Measurements from ENCODE around the gene CST4. TPM values are rescaled to one million over a fixed set of nuclear protein-coding genes. Genes with fewer than 3 reads are reported as not detected.

The CST4 gene
- polyA plus RNA-seq, 2 donors = not detected

GRCh38 chr20:23679133-23680092 lies 9.4 kb downstream of the CST4 start:
- no peak overlapping the region for H3K4me3 ChIP-seq (ENCODE audit: low read depth in 1 of 2, low read length in 2 of 2)
- H3K27ac ChIP-seq (ENCODE audit: low read depth in 2 of 2, low read length in 1 of 2) = peak overlapping the region in 1 of 2 donors; percentile 10
- H3K9me3 ChIP-seq (ENCODE audit: control insufficient read depth in 2 of 2, insufficient read depth in 1 of 2, low read depth in 1 of 2, low read length in 1 of 2) = peaks cover 0 to 2% of the 10 kb centered on the region in 2 donors
- WGBS, 2 donors = 64 to 69% methylated on average over 7 of the region's 7 CpGs
- H3K4me1 ChIP-seq (ENCODE audit: control insufficient read depth in 2 of 2, insufficient read depth in 2 of 2, low read length in 1 of 2) = no peaks in the 10 kb centered on the region
- H3K27me3 ChIP-seq (ENCODE audit: control insufficient read depth in 1 of 2, insufficient read depth in 2 of 2, low read length in 2 of 2) = no peaks in the 10 kb centered on the region
- H3K36me3 ChIP-seq (ENCODE audit: control insufficient read depth in 2 of 2, insufficient read depth in 2 of 2, low read length in 1 of 2) = no peaks in the 10 kb centered on the region

GRCh38 chr20:23673209-23673608 lies 15.6 kb downstream of the CST4 start:
- no peak overlapping the region for H3K27ac ChIP-seq (ENCODE audit: low read depth in 2 of 2, low read length in 1 of 2)
- H3K9me3 ChIP-seq (ENCODE audit: control insufficient read depth in 2 of 2, insufficient read depth in 1 of 2, low read depth in 1 of 2, low read length in 1 of 2) = peaks cover 2% of the 10 kb centered on the region in 2 donors
- no peaks in the 10 kb centered on the region for H3K4me1 ChIP-seq (ENCODE audit: control insufficient read depth in 2 of 2, insufficient read depth in 2 of 2, low read length in 1 of 2)
- no peaks in the 10 kb centered on the region for H3K36me3 ChIP-seq (ENCODE audit: control insufficient read depth in 2 of 2, insufficient read depth in 2 of 2, low read length in 1 of 2)
- H3K4me3 ChIP-seq (ENCODE audit: low read depth in 1 of 2, low read length in 2 of 2) = no peak overlapping the region
- WGBS, 2 donors = 70 to 73% methylated on average over 1 of the region's 1 CpG
- H3K27me3 ChIP-seq (ENCODE audit: control insufficient read depth in 1 of 2, insufficient read depth in 2 of 2, low read length in 2 of 2) = no peaks in the 10 kb centered on the region

GRCh38 chr20:23672158-23672557 lies 16.7 kb downstream of the CST4 start:
- no peaks in the 10 kb centered on the region for H3K4me1 ChIP-seq (ENCODE audit: control insufficient read depth in 2 of 2, insufficient read depth in 2 of 2, low read length in 1 of 2)
- WGBS, 2 donors = 94 to 95% methylated on average over 1 of the region's 1 CpG
- H3K27me3 ChIP-seq (ENCODE audit: control insufficient read depth in 1 of 2, insufficient read depth in 2 of 2, low read length in 2 of 2) = no peaks in the 10 kb centered on the region
- no peak overlapping the region for H3K27ac ChIP-seq (ENCODE audit: low read depth in 2 of 2, low read length in 1 of 2)
- H3K4me3 ChIP-seq (ENCODE audit: low read depth in 1 of 2, low read length in 2 of 2) = no peak overlapping the region
- H3K36me3 ChIP-seq (ENCODE audit: control insufficient read depth in 2 of 2, insufficient read depth in 2 of 2, low read length in 1 of 2) = no peaks in the 10 kb centered on the region
- peaks cover 2% of the 10 kb centered on the region in 2 donors for H3K9me3 ChIP-seq (ENCODE audit: control insufficient read depth in 2 of 2, insufficient read depth in 1 of 2, low read depth in 1 of 2, low read length in 1 of 2)

GRCh38 chr20:23671479-23671878 lies 17.4 kb downstream of the CST4 start:
- Histone ChIP-seq H3K27me3 (ENCODE audit: control insufficient read depth in 1 of 2, insufficient read depth in 2 of 2, low read length in 2 of 2) (no peaks in the 10 kb centered on the region), H3K4me3 (ENCODE audit: low read depth in 1 of 2, low read length in 2 of 2) (no peak overlapping the region), H3K36me3 (ENCODE audit: control insufficient read depth in 2 of 2, insufficient read depth in 2 of 2, low read length in 1 of 2) (no peaks in the 10 kb centered on the region), H3K9me3 (ENCODE audit: control insufficient read depth in 2 of 2, insufficient read depth in 1 of 2, low read depth in 1 of 2, low read length in 1 of 2) (peaks cover 2% of the 10 kb centered on the region in 2 donors), H3K4me1 (ENCODE audit: control insufficient read depth in 2 of 2, insufficient read depth in 2 of 2, low read length in 1 of 2) (no peaks in the 10 kb centered on the region), H3K27ac (ENCODE audit: low read depth in 2 of 2, low read length in 1 of 2) (no peak overlapping the region)
- 60 to 64% methylated on average over 3 of the region's 3 CpGs for WGBS, 2 donors

- Histone ChIP-seq H3K27ac (ENCODE audit: low read depth in 2 of 2, low read length in 1 of 2) (no peak overlapping the region), H3K36me3 (ENCODE audit: control insufficient read depth in 2 of 2, insufficient read depth in 2 of 2, low read length in 1 of 2) (no peaks in the 10 kb centered on the region), H3K9me3 (ENCODE audit: control insufficient read depth in 2 of 2, insufficient read depth in 1 of 2, low read depth in 1 of 2, low read length in 1 of 2) (peaks cover 2% of the 10 kb centered on the region in 2 donors), H3K27me3 (ENCODE audit: control insufficient read depth in 1 of 2, insufficient read depth in 2 of 2, low read length in 2 of 2) (no peaks in the 10 kb centered on the region), H3K4me3 (ENCODE audit: low read depth in 1 of 2, low read length in 2 of 2) (no peak overlapping the region), H3K4me1 (ENCODE audit: control insufficient read depth in 2 of 2, insufficient read depth in 2 of 2, low read length in 1 of 2) (no peaks in the 10 kb centered on the region)
- WGBS, 2 donors = 45 to 48% methylated on average over 1 of the region's 1 CpG
Observed at GRCh38 chr20:23670361-23670760, 18.5 kb downstream of the CST4 start.

- H3K27ac ChIP-seq (ENCODE audit: low read depth in 2 of 2, low read length in 1 of 2) = no peak overlapping the region
- H3K4me1 ChIP-seq (ENCODE audit: control insufficient read depth in 2 of 2, insufficient read depth in 2 of 2, low read length in 1 of 2) = no peaks in the 10 kb centered on the region
- H3K36me3 ChIP-seq (ENCODE audit: control insufficient read depth in 2 of 2, insufficient read depth in 2 of 2, low read length in 1 of 2) = no peaks in the 10 kb centered on the region
- 85 to 90% methylated on average over 7 of the region's 7 CpGs for WGBS, 2 donors
- H3K9me3 ChIP-seq (ENCODE audit: control insufficient read depth in 2 of 2, insufficient read depth in 1 of 2, low read depth in 1 of 2, low read length in 1 of 2) = peaks cover 2% of the 10 kb centered on the region in 2 donors
- H3K27me3 ChIP-seq (ENCODE audit: control insufficient read depth in 1 of 2, insufficient read depth in 2 of 2, low read length in 2 of 2) = no peaks in the 10 kb centered on the region
- no peak overlapping the region for H3K4me3 ChIP-seq (ENCODE audit: low read depth in 1 of 2, low read length in 2 of 2)
Observed at GRCh38 chr20:23669866-23670265, 19.0 kb downstream of the CST4 start.

GRCh38 chr20:23669327-23669726 lies 19.5 kb downstream of the CST4 start:
- no peaks in the 10 kb centered on the region for H3K27me3 ChIP-seq (ENCODE audit: control insufficient read depth in 1 of 2, insufficient read depth in 2 of 2, low read length in 2 of 2)
- no peaks in the 10 kb centered on the region for H3K4me1 ChIP-seq (ENCODE audit: control insufficient read depth in 2 of 2, insufficient read depth in 2 of 2, low read length in 1 of 2)
- no peak overlapping the region for H3K4me3 ChIP-seq (ENCODE audit: low read depth in 1 of 2, low read length in 2 of 2)
- 89 to 96% methylated on average over 1 of the region's 1 CpG for WGBS, 2 donors
- H3K36me3 ChIP-seq (ENCODE audit: control insufficient read depth in 2 of 2, insufficient read depth in 2 of 2, low read length in 1 of 2) = no peaks in the 10 kb centered on the region
- no peak overlapping the region for H3K27ac ChIP-seq (ENCODE audit: low read depth in 2 of 2, low read length in 1 of 2)
- H3K9me3 ChIP-seq (ENCODE audit: control insufficient read depth in 2 of 2, insufficient read depth in 1 of 2, low read depth in 1 of 2, low read length in 1 of 2) = peaks cover 2% of the 10 kb centered on the region in 2 donors

GRCh38 chr20:23668477-23668951 lies 20.3 kb downstream of the CST4 start:
- 4 to 5% methylated on average over 4 of the region's 4 CpGs for WGBS, 2 donors
- H3K27ac ChIP-seq (ENCODE audit: low read depth in 2 of 2, low read length in 1 of 2) = no peak overlapping the region

GRCh38 chr20:23667666-23668065 lies 21.2 kb downstream of the CST4 start:
- Histone ChIP-seq H3K27me3 (ENCODE audit: control insufficient read depth in 1 of 2, insufficient read depth in 2 of 2, low read length in 2 of 2) (no peaks in the 10 kb centered on the region), H3K4me3 (ENCODE audit: low read depth in 1 of 2, low read length in 2 of 2) (no peak overlapping the region), H3K27ac (ENCODE audit: low read depth in 2 of 2, low read length in 1 of 2) (no peak overlapping the region), H3K36me3 (ENCODE audit: control insufficient read depth in 2 of 2, insufficient read depth in 2 of 2, low read length in 1 of 2) (no peaks in the 10 kb centered on the region), H3K9me3 (ENCODE audit: control insufficient read depth in 2 of 2, insufficient read depth in 1 of 2, low read depth in 1 of 2, low read length in 1 of 2) (peaks cover 0 to 2% of the 10 kb centered on the region in 2 donors), H3K4me1 (ENCODE audit: control insufficient read depth in 2 of 2, insufficient read depth in 2 of 2, low read length in 1 of 2) (no peaks in the 10 kb centered on the region)
- WGBS, 2 donors = 79 to 82% methylated on average over 7 of the region's 7 CpGs

More at GRCh38 chr20:23668477-23668951, 20.3 kb downstream of the CST4 start:
- peaks cover 2% of the 10 kb centered on the region in 2 donors for H3K9me3 ChIP-seq (ENCODE audit: control insufficient read depth in 2 of 2, insufficient read depth in 1 of 2, low read depth in 1 of 2, low read length in 1 of 2)
- no peaks in the 10 kb centered on the region for H3K27me3 ChIP-seq (ENCODE audit: control insufficient read depth in 1 of 2, insufficient read depth in 2 of 2, low read length in 2 of 2)
- H3K4me1 ChIP-seq (ENCODE audit: control insufficient read depth in 2 of 2, insufficient read depth in 2 of 2, low read length in 1 of 2) = no peaks in the 10 kb centered on the region
- no peak overlapping the region for H3K4me3 ChIP-seq (ENCODE audit: low read depth in 1 of 2, low read length in 2 of 2)
- no peaks in the 10 kb centered on the region for H3K36me3 ChIP-seq (ENCODE audit: control insufficient read depth in 2 of 2, insufficient read depth in 2 of 2, low read length in 1 of 2)
